ENCODE measurements around the gene ICAM3. TPM values are rescaled to one million over a fixed set of nuclear protein-coding genes. Genes with fewer than 3 reads are reported as not detected.

The ICAM3 gene
- total and polyA plus RNA-seq, 2 experiments from 2014 or later, result 2.9 to 12.7 TPM

- TF ChIP-seq CTCF (IDR thresholded peaks at IDR 0.05; ENCODE audit: low read depth, low read length), result no peak
- H3K4me3 ChIP-seq, result no peak overlapping the region
- DNase-seq (ENCODE audit: low read depth in 1 of 2, low spot score in 1 of 2), result no peak
- no peak overlapping the region for H3K27ac ChIP-seq
- peaks cover 6% of the 10 kb centered on the region for H3K4me1 ChIP-seq (ENCODE audit: low read depth)
- no peaks in the 10 kb centered on the region for H3K9me3 ChIP-seq (ENCODE audit: low read depth)
- H3K36me3 ChIP-seq, result peaks cover 58% of the 10 kb centered on the region
- H3K27me3 ChIP-seq, result no peaks in the 10 kb centered on the region
These were observed 18.6 kb downstream of the ICAM3 start for GRCh38 chr19:10320602-10321416.

- Histone ChIP-seq H3K36me3 (peaks cover 48% of the 10 kb centered on the region), H3K27me3 (no peaks in the 10 kb centered on the region), H3K4me1 (ENCODE audit: low read depth) (peaks cover 11% of the 10 kb centered on the region), H3K27ac (no peak overlapping the region), H3K4me3 (no peak overlapping the region), H3K9me3 (ENCODE audit: low read depth) (no peaks in the 10 kb centered on the region)
- no peak for TF ChIP-seq CTCF (IDR thresholded peaks at IDR 0.05; ENCODE audit: low read depth, low read length)
- DNase-seq (ENCODE audit: low read depth in 1 of 2, low spot score in 1 of 2), result no peak
These were observed 20.4 kb downstream of the ICAM3 start for GRCh38 chr19:10318807-10319682.

- Histone ChIP-seq H3K4me1 (ENCODE audit: low read depth) (peaks cover 11% of the 10 kb centered on the region), H3K27me3 (no peaks in the 10 kb centered on the region), H3K27ac (no peak overlapping the region), H3K9me3 (ENCODE audit: low read depth) (no peaks in the 10 kb centered on the region), H3K36me3 (peaks cover 39% of the 10 kb centered on the region), H3K4me3 (no peak overlapping the region)
- DNase-seq (ENCODE audit: low read depth in 1 of 2, low spot score in 1 of 2), result no peak
- no peak for TF ChIP-seq CTCF (IDR thresholded peaks at IDR 0.05; ENCODE audit: low read depth, low read length)
These were observed 21.5 kb downstream of the ICAM3 start for GRCh38 chr19:10317857-10318462.

- H3K4me3 ChIP-seq, result no peak overlapping the region
- no peak for DNase-seq (ENCODE audit: low read depth in 1 of 2, low spot score in 1 of 2)
- H3K9me3 ChIP-seq (ENCODE audit: low read depth), result no peaks in the 10 kb centered on the region
- H3K36me3 ChIP-seq, result peaks cover 32% of the 10 kb centered on the region
- TF ChIP-seq CTCF (IDR thresholded peaks at IDR 0.05; ENCODE audit: low read depth, low read length), result no peak
- no peak overlapping the region for H3K27ac ChIP-seq
- peaks cover 11% of the 10 kb centered on the region for H3K4me1 ChIP-seq (ENCODE audit: low read depth)
- no peaks in the 10 kb centered on the region for H3K27me3 ChIP-seq
These were observed 22.2 kb downstream of the ICAM3 start for GRCh38 chr19:10317045-10317856.

All from cardiac muscle cell (in vitro differentiated cells and primary cell).